K562 (cell line): ENCODE data around the gene FLT1. TPM values are rescaled to one million over a fixed set of nuclear protein-coding genes. Genes with fewer than 3 reads are reported as not detected.

Source experiments
- ELF4 ChIP-seq: fragments of 450-650 bp; formaldehyde crosslinking; IDR thresholded peaks from 2 replicates; pipeline ENCODE4 v1.4.0; 2022; ENCODE audit warnings: missing genetic modification characterization
- POLR2AphosphoS5 ChIP-seq: IDR thresholded peaks from 2 replicates; pipeline ENCODE4 v1.6.1; 2011; ENCODE audit warnings: mild to moderate bottlenecking, low read depth, low read length, moderate library complexity; ENCODE audit not compliant: control insufficient read depth, insufficient read depth
- RHOXF2B ChIP-seq: fragments of 250-450 bp; sonication (Bioruptor Pico); conservative IDR thresholded peaks from 2 replicates; pipeline ENCODE4 v1.5.1; 2021
- SREBF2 ChIP-seq: sonication (generic); formaldehyde crosslinking; IDR thresholded peaks from 2 replicates; pipeline ENCODE4 v1.4.0; 2020; ENCODE audit warnings: mild to moderate bottlenecking, missing genetic modification reagents
- TCF3 ChIP-seq: sonication (generic); formaldehyde crosslinking; IDR thresholded peaks from 2 replicates; pipeline ENCODE4 v1.4.0; 2020; ENCODE audit warnings: mild to moderate bottlenecking, missing genetic modification reagents
- TCF7 ChIP-seq: sonication (generic); IDR thresholded peaks from 2 replicates; pipeline ENCODE4 v1.6.1; 2016; ENCODE audit warnings: antibody characterized with exemption, borderline replicate concordance
- ZBTB8A ChIP-seq: fragments of 450-650 bp; IDR thresholded peaks from 2 replicates; pipeline ENCODE4 v1.6.1; 2018; ENCODE audit warnings: mild to moderate bottlenecking, moderate library complexity; ENCODE audit not compliant: partially characterized antibody
- ZNF282 ChIP-seq: sonication (generic); formaldehyde crosslinking; IDR thresholded peaks from 2 replicates; pipeline ENCODE4 v1.8.1; 2023; ENCODE audit warnings: missing genetic modification reagents
- polyA plus RNA-seq, 8 experiments: library from polyadenylated mRNA; depleted of rRNA in 4 of 8; stranded (reverse) in 5 of 8; unstranded in 3 of 8; fragments of >200 nt; fragmentation: Nextera tagmentation in 2 of 8; fragmentation: Illumina TruSeq in 1 of 8; extraction: Ambion mirVana in 2 of 8; extraction: Trizol in 1 of 8; gene quantifications; 2 replicates each; pipeline versions ENCODE4 v1.2.1 to v1.2.3, GENCODE V29; 2011 to 2014; ENCODE audit warnings: inconsistent platforms in 1 of 8, missing spikeins in 1 of 8
- total RNA-seq, 7 experiments: library from RNA; depleted of rRNA in 6 of 7; stranded (reverse); fragments of >200 nt in 6 of 7; fragmentation: Illumina TruSeq in 2 of 7; extraction: Trizol in 2 of 7; gene quantifications; 2 replicates each; pipeline versions ENCODE4 v1.2.1 to v1.2.3, GENCODE V29; 2011 to 2021; ENCODE audit warnings: low replicate concordance in 1 of 7
- TF ChIP-seq, protein P1 (sequence below), 2 experiments: IDR thresholded peaks in 1 of 2; conservative IDR thresholded peaks in 1 of 2; 2 replicates each; pipeline ENCODE4 v1.6.1; 2016; ENCODE audit warnings: low read depth in 2 of 2, mild to moderate bottlenecking in 1 of 2, missing compliant biosample characterization in 1 of 2, missing genetic modification characterization in 1 of 2, moderate library complexity in 1 of 2
- TF ChIP-seq, protein P2 (sequence below): fragments of 450-650 bp; formaldehyde crosslinking; IDR thresholded peaks from 2 replicates; pipeline ENCODE4 v1.4.0; 2022; ENCODE audit warnings: missing genetic modification characterization
- TF ChIP-seq, protein P3 (sequence below): sonication (generic); formaldehyde crosslinking; IDR thresholded peaks from 2 replicates; pipeline ENCODE4 v1.8.1; 2023; ENCODE audit warnings: mild to moderate bottlenecking, missing genetic modification reagents
- TF ChIP-seq, protein P4 (sequence below): fragments of 250-450 bp; sonication (Bioruptor Pico); IDR thresholded peaks from 2 replicates; pipeline ENCODE4 v1.8.0; 2021; ENCODE audit warnings: moderate library complexity, mild to moderate bottlenecking, inconsistent platforms
- TF ChIP-seq, protein P5 (sequence below): fragments of 450-650 bp; IDR thresholded peaks from 2 replicates; pipeline ENCODE4 v1.6.1; 2018; ENCODE audit warnings: mild to moderate bottlenecking, low read depth; ENCODE audit not compliant: partially characterized antibody
- TF ChIP-seq, protein P6 (sequence below): sonication (generic); formaldehyde crosslinking; IDR thresholded peaks from 2 replicates; pipeline ENCODE4 v1.8.0; 2023; ENCODE audit warnings: mild to moderate bottlenecking, missing genetic modification reagents

FLT1 gene
- total and polyA plus RNA-seq, 9 of the 15 experiments (the other 6 are each of a cell fraction or from before 2014, with no cell fraction given), result 0.01 to 2.0 (median 0.22) TPM

DNA sequence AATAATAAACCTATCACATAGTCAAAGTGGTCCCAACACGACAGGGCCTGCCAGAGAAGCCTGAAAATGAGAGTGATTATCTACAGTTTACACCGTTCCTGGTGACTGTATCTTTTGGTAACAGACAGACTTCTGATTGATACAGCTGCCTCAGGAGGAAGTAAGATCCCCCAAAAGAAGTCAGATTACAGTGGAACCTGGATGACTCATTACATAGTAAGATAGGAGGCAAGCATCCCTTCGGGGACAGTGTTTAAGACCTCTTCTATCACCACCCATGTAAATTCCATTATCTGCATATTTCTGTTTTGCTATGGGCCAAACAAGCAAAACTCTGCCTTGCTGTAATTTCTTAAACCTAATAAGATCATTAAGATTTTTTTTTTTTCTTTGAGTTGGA lies 44.0 kb upstream of the FLT1 start (continued):
- TF ChIP-seq, protein P1, sequence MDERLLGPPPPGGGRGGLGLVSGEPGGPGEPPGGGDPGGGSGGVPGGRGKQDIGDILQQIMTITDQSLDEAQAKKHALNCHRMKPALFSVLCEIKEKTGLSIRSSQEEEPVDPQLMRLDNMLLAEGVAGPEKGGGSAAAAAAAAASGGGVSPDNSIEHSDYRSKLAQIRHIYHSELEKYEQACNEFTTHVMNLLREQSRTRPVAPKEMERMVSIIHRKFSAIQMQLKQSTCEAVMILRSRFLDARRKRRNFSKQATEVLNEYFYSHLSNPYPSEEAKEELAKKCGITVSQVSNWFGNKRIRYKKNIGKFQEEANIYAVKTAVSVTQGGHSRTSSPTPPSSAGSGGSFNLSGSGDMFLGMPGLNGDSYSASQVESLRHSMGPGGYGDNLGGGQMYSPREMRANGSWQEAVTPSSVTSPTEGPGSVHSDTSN (CRISPR knock-in tag; IDR thresholded peaks at IDR 0.05; ENCODE audit: low read depth), result no peak
- TF ChIP-seq, protein P1 (tag; conservative IDR thresholded peaks at IDR 0.05; ENCODE audit: low read depth), result no peak
- TF ChIP-seq ELF4 (no peak), RHOXF2B (CRISPR knock-in tag) (no peak), POLR2AphosphoS5 (no peak), ZNF282 (CRISPR knock-in tag) (no peak), TCF7 (no peak), SREBF2 (CRISPR knock-in tag) (no peak), TCF3 (CRISPR knock-in tag) (peak; percentile 89), ZBTB8A (no peak)
- TF ChIP-seq, protein P2, sequence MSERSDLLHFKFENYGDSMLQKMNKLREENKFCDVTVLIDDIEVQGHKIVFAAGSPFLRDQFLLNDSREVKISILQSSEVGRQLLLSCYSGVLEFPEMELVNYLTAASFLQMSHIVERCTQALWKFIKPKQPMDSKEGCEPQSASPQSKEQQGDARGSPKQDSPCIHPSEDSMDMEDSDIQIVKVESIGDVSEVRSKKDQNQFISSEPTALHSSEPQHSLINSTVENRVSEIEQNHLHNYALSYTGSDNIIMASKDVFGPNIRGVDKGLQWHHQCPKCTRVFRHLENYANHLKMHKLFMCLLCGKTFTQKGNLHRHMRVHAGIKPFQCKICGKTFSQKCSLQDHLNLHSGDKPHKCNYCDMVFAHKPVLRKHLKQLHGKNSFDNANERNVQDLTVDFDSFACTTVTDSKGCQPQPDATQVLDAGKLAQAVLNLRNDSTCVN, result no peak
- TF ChIP-seq, protein P3, sequence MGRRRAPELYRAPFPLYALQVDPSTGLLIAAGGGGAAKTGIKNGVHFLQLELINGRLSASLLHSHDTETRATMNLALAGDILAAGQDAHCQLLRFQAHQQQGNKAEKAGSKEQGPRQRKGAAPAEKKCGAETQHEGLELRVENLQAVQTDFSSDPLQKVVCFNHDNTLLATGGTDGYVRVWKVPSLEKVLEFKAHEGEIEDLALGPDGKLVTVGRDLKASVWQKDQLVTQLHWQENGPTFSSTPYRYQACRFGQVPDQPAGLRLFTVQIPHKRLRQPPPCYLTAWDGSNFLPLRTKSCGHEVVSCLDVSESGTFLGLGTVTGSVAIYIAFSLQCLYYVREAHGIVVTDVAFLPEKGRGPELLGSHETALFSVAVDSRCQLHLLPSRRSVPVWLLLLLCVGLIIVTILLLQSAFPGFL (CRISPR knock-in tag), result no peak
- TF ChIP-seq, protein P4, sequence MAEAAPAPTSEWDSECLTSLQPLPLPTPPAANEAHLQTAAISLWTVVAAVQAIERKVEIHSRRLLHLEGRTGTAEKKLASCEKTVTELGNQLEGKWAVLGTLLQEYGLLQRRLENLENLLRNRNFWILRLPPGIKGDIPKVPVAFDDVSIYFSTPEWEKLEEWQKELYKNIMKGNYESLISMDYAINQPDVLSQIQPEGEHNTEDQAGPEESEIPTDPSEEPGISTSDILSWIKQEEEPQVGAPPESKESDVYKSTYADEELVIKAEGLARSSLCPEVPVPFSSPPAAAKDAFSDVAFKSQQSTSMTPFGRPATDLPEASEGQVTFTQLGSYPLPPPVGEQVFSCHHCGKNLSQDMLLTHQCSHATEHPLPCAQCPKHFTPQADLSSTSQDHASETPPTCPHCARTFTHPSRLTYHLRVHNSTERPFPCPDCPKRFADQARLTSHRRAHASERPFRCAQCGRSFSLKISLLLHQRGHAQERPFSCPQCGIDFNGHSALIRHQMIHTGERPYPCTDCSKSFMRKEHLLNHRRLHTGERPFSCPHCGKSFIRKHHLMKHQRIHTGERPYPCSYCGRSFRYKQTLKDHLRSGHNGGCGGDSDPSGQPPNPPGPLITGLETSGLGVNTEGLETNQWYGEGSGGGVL, result no peak
- TF ChIP-seq, protein P5, sequence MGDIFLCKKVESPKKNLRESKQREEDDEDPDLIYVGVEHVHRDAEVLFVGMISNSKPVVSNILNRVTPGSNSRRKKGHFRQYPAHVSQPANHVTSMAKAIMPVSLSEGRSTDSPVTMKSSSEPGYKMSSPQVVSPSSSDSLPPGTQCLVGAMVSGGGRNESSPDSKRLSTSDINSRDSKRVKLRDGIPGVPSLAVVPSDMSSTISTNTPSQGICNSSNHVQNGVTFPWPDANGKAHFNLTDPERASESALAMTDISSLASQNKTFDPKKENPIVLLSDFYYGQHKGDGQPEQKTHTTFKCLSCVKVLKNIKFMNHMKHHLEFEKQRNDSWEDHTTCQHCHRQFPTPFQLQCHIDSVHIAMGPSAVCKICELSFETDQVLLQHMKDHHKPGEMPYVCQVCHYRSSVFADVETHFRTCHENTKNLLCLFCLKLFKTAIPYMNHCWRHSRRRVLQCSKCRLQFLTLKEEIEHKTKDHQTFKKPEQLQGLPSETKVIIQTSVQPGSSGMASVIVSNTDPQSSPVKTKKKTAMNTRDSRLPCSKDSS, result no peak
- TF ChIP-seq, protein P6, sequence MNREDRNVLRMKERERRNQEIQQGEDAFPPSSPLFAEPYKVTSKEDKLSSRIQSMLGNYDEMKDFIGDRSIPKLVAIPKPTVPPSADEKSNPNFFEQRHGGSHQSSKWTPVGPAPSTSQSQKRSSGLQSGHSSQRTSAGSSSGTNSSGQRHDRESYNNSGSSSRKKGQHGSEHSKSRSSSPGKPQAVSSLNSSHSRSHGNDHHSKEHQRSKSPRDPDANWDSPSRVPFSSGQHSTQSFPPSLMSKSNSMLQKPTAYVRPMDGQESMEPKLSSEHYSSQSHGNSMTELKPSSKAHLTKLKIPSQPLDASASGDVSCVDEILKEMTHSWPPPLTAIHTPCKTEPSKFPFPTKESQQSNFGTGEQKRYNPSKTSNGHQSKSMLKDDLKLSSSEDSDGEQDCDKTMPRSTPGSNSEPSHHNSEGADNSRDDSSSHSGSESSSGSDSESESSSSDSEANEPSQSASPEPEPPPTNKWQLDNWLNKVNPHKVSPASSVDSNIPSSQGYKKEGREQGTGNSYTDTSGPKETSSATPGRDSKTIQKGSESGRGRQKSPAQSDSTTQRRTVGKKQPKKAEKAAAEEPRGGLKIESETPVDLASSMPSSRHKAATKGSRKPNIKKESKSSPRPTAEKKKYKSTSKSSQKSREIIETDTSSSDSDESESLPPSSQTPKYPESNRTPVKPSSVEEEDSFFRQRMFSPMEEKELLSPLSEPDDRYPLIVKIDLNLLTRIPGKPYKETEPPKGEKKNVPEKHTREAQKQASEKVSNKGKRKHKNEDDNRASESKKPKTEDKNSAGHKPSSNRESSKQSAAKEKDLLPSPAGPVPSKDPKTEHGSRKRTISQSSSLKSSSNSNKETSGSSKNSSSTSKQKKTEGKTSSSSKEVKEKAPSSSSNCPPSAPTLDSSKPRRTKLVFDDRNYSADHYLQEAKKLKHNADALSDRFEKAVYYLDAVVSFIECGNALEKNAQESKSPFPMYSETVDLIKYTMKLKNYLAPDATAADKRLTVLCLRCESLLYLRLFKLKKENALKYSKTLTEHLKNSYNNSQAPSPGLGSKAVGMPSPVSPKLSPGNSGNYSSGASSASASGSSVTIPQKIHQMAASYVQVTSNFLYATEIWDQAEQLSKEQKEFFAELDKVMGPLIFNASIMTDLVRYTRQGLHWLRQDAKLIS, result no peak
- TF ChIP-seq, all 486 proteins: peak for 38
